H1 (cell line): ENCODE data around the gene AMT. TPM values are rescaled to one million over a fixed set of nuclear protein-coding genes. Genes with fewer than 3 reads are reported as not detected.
A peak's percentile ranks its signal among the peaks of the same experiment; 100 is the strongest.

Source experiments
- CTCF ChIA-PET: fragments of 300-600 bp; sonication (Branson Sonifier 250); formaldehyde crosslinking; loops from one replicate; lab custom pipeline; 2021; ENCODE audit not compliant: partially characterized antibody; lab: Charles Lee
- POLR2A ChIA-PET: fragments of 300-600 bp; sonication (Branson Sonifier 250); formaldehyde crosslinking; loops from one replicate; lab custom pipeline; 2021; ENCODE audit warnings: inconsistent platforms; ENCODE audit not compliant: partially characterized antibody; lab: Charles Lee
- DNase-seq, 2 experiments: peaks; one replicate each; pipeline versions ENCODE4 v3.0.0 to v3.0.0-alpha.2; 2010 to 2022; ENCODE audit warnings: low spot score in 2 of 2, low read depth in 1 of 2, mixed read lengths in 1 of 2
- FAIRE-seq: peaks from 2 replicates; lab custom pipeline; 2011; peaks lifted over from hg19 to GRCh38; lab: Jason Lieb, UNC
- H2AFZ ChIP-seq: 2 replicates; pipeline ENCODE4 v1.8.1; 2012; ENCODE audit warnings: low read length, inconsistent platforms
- H2AK5ac ChIP-seq: 2 replicates; pipeline ENCODE4 v1.6.1; 2013; ENCODE audit warnings: low read depth, low read length
- H2BK120ac ChIP-seq: replicated peaks from 2 replicates; pipeline ENCODE3; 2013; ENCODE audit warnings: low read depth, low read length, inconsistent platforms
- H2BK12ac ChIP-seq: 2 replicates; pipeline ENCODE4 v1.6.1; 2013; ENCODE audit warnings: low read depth, low read length
- H2BK15ac ChIP-seq: 2 replicates; pipeline ENCODE4 v1.6.1; 2013; ENCODE audit warnings: low read length
- H2BK20ac ChIP-seq: 2 replicates; pipeline ENCODE4 v1.6.1; 2013; ENCODE audit warnings: low read length
- H2BK5ac ChIP-seq: 2 replicates; pipeline ENCODE4 v1.6.1; 2013; ENCODE audit warnings: low read depth, low read length
- H3K14ac ChIP-seq: 2 replicates; pipeline ENCODE4 v1.6.1; 2013; ENCODE audit warnings: inconsistent platforms; ENCODE audit not compliant: insufficient read length
- H3K18ac ChIP-seq: 2 replicates; pipeline ENCODE4 v1.6.1; 2013; ENCODE audit warnings: low read length; ENCODE audit errors: extremely low read depth
- H3K23ac ChIP-seq: 2 replicates; pipeline ENCODE4 v1.6.1; 2013; ENCODE audit warnings: inconsistent platforms; ENCODE audit not compliant: insufficient read length
- H3K23me2 ChIP-seq: 2 replicates; pipeline ENCODE4 v1.6.1; 2013; ENCODE audit warnings: low read depth, low read length
- H3K27ac ChIP-seq: 2 replicates; pipeline ENCODE4 v1.6.1; 2011; ENCODE audit warnings: low read depth, low read length, inconsistent platforms
- H3K27me3 ChIP-seq, 4 experiments: replicated peaks in 1 of 4; 1 replicate in 1 of 4; 2 replicates in 3 of 4; pipeline versions ENCODE4 v1.6.1 to v1.8.1; 2011 to 2013; ENCODE audit warnings: low read length in 3 of 4, mild to moderate bottlenecking in 3 of 4, inconsistent platforms in 2 of 4, mixed read lengths in 2 of 4, moderate library complexity in 1 of 4; ENCODE audit not compliant: control insufficient read depth in 3 of 4, insufficient read depth in 3 of 4; ENCODE audit errors: extremely low read depth in 1 of 4
- H3K36me3 ChIP-seq, 4 experiments: 2 replicates each; pipeline versions ENCODE4 v1.6.1 to v1.8.1; 2011 to 2013; ENCODE audit warnings: mild to moderate bottlenecking in 4 of 4, low read length in 3 of 4, moderate library complexity in 2 of 4, control low read depth in 1 of 4, inconsistent platforms in 1 of 4; ENCODE audit not compliant: insufficient read depth in 4 of 4, control insufficient read depth in 2 of 4
- H3K4ac ChIP-seq: replicated peaks from 2 replicates; pipeline ENCODE3; 2013; ENCODE audit warnings: low read length, low read depth, mixed read lengths, inconsistent platforms; ENCODE audit not compliant: insufficient read length
- H3K4me1 ChIP-seq, 4 experiments: replicated peaks in 1 of 4; 1 replicate in 1 of 4; 2 replicates in 3 of 4; pipeline versions ENCODE4 v1.6.1 to v1.8.1; 2011 to 2013; ENCODE audit warnings: low read length in 3 of 4, inconsistent platforms in 2 of 4, mixed read lengths in 1 of 4; ENCODE audit not compliant: insufficient read depth in 4 of 4, control insufficient read depth in 3 of 4
- H3K4me2 ChIP-seq, 2 experiments: 2 replicates each; pipeline versions ENCODE4 v1.6.1 to v1.8.1; 2011 to 2013; ENCODE audit warnings: low read depth in 2 of 2, low read length in 2 of 2, control low read depth in 1 of 2, inconsistent platforms in 1 of 2, mild to moderate bottlenecking in 1 of 2; ENCODE audit not compliant: insufficient read depth in 1 of 2
- H3K4me3 ChIP-seq, 4 experiments: fragments of 200-600, 300-600 bp in 1 of 4; sonication (generic), shearing (Covaris generic), sonication (Bioruptor Twin) in 1 of 4; 2 replicates each; pipeline versions ENCODE4 v1.5.1 to v1.8.1; 2011 to 2016; ENCODE audit warnings: low read length in 4 of 4, low read depth in 3 of 4, control low read depth in 2 of 4, inconsistent platforms in 2 of 4, mild to moderate bottlenecking in 2 of 4, mixed read lengths in 1 of 4, moderate library complexity in 1 of 4; ENCODE audit not compliant: insufficient read depth in 2 of 4; ENCODE audit errors: extremely low read depth in 1 of 4
- H3K56ac ChIP-seq: replicated peaks from 2 replicates; pipeline ENCODE3; 2013; ENCODE audit warnings: low read depth, mild to moderate bottlenecking, mixed read lengths, low read length, inconsistent platforms; ENCODE audit not compliant: insufficient read length
- H3K79me1 ChIP-seq: 2 replicates; pipeline ENCODE4 v1.6.1; 2013; ENCODE audit warnings: low read depth, low read length, control low read depth
- H3K79me2 ChIP-seq, 2 experiments: 2 replicates each; pipeline versions ENCODE4 v1.6.1 to v1.8.1; 2012 to 2013; ENCODE audit warnings: low read length in 2 of 2, mild to moderate bottlenecking in 2 of 2, inconsistent platforms in 1 of 2; ENCODE audit not compliant: insufficient read depth in 2 of 2, control insufficient read depth in 1 of 2
- H3K9ac ChIP-seq, 4 experiments: replicated peaks in 1 of 4; 1 replicate in 1 of 4; 2 replicates in 3 of 4; pipeline versions ENCODE4 v1.6.1 to v1.8.1; 2011 to 2013; ENCODE audit warnings: low read depth in 3 of 4, low read length in 3 of 4, control low read depth in 2 of 4, mild to moderate bottlenecking in 2 of 4, moderate library complexity in 2 of 4, inconsistent platforms in 1 of 4; ENCODE audit errors: extremely low read depth in 1 of 4
- H3K9me3 ChIP-seq, 2 experiments: 2 replicates each; pipeline versions ENCODE4 v1.6.1 to v1.8.1; 2012 to 2013; ENCODE audit warnings: mild to moderate bottlenecking in 2 of 2, moderate library complexity in 2 of 2, control low read depth in 1 of 2, inconsistent platforms in 1 of 2, low read depth in 1 of 2, low read length in 1 of 2, mixed read lengths in 1 of 2; ENCODE audit not compliant: insufficient read depth in 2 of 2
- H4K20me1 ChIP-seq, 2 experiments: replicated peaks in 1 of 2; 2 replicates each; pipeline versions ENCODE3 to v1.8.1; 2011 to 2013; ENCODE audit warnings: inconsistent platforms in 2 of 2, low read length in 2 of 2, mild to moderate bottlenecking in 1 of 2; ENCODE audit not compliant: insufficient read depth in 2 of 2, control insufficient read depth in 1 of 2
- H4K5ac ChIP-seq: 2 replicates; pipeline ENCODE4 v1.6.1; 2013; ENCODE audit warnings: low read length, low read depth, mixed read lengths, inconsistent platforms; ENCODE audit not compliant: insufficient read length
- H4K8ac ChIP-seq: 2 replicates; pipeline ENCODE4 v1.8.0; 2013; ENCODE audit warnings: mild to moderate bottlenecking, moderate library complexity, low read length, inconsistent platforms; ENCODE audit not compliant: insufficient read depth; ENCODE audit errors: extremely low read depth
- H4K91ac ChIP-seq: replicated peaks from 2 replicates; pipeline ENCODE3; 2013; ENCODE audit warnings: low read length, mixed read lengths, inconsistent platforms; ENCODE audit not compliant: insufficient read length
- ASH2L ChIP-seq: fragments of 200-600, 300-600 bp; sonication (generic); IDR thresholded peaks from one replicate; pipeline ENCODE4 v1.7.1; 2017; ENCODE audit warnings: low read length
- CTBP2 ChIP-seq: IDR thresholded peaks from 2 replicates; pipeline ENCODE4 v1.7.0; 2011; ENCODE audit warnings: borderline replicate concordance, mild to moderate bottlenecking, moderate library complexity, mixed read lengths, low read length; ENCODE audit not compliant: insufficient read depth, insufficient read length
- EZH2 ChIP-seq: fragments of 200-600 bp; sonication (generic); IDR thresholded peaks from 2 replicates; pipeline ENCODE4 v1.7.1; 2012; ENCODE audit warnings: low read depth, mild to moderate bottlenecking, moderate library complexity, low read length, inconsistent platforms; ENCODE audit not compliant: severe bottlenecking
- FOSL1 ChIP-seq: IDR thresholded peaks from 2 replicates; pipeline ENCODE4 v1.6.1; 2011; ENCODE audit warnings: mild to moderate bottlenecking, low read depth, low read length, moderate library complexity; ENCODE audit not compliant: insufficient read depth
- GABPA ChIP-seq: IDR thresholded peaks from 2 replicates; pipeline ENCODE4 v1.6.1; 2011; ENCODE audit warnings: mild to moderate bottlenecking, low read length, moderate library complexity, borderline replicate concordance; ENCODE audit not compliant: insufficient read depth
- HDAC6 ChIP-seq: IDR thresholded peaks from one replicate; pipeline ENCODE4 v1.7.1; 2012; ENCODE audit warnings: low read depth, mild to moderate bottlenecking, inconsistent platforms, low read length, moderate library complexity
- JUND ChIP-seq: IDR thresholded peaks from 2 replicates; pipeline ENCODE4 v1.6.1; 2011; ENCODE audit warnings: mild to moderate bottlenecking, improper control_type of control experiment, low read length
- SP1 ChIP-seq: IDR thresholded peaks from 2 replicates; pipeline ENCODE4 v1.6.1; 2011; ENCODE audit warnings: low read depth, low read length
- TAF1 ChIP-seq: IDR thresholded peaks from 2 replicates; pipeline ENCODE4 v1.6.1; 2011; ENCODE audit warnings: mild to moderate bottlenecking, low read depth, low read length
- TAF7 ChIP-seq: optimal IDR thresholded peaks from 2 replicates; pipeline ENCODE3; 2011; ENCODE audit warnings: low read depth, mild to moderate bottlenecking, inconsistent platforms, low read length, moderate library complexity, borderline replicate concordance
- TCF12 ChIP-seq: IDR thresholded peaks from 2 replicates; pipeline ENCODE4 v1.6.1; 2011; ENCODE audit warnings: low read depth, mild to moderate bottlenecking, low read length
- WGBS, 2 experiments: shearing (Covaris generic) in 1 of 2; methylation state at CpG; one replicate each; pipeline versions ENCODE4 v1.1.6 to v1.1.7; 2013 to 2015; ENCODE audit warnings: low lambda C conversion rate in 2 of 2, mixed read lengths in 2 of 2, inconsistent platforms in 1 of 2, low coverage in 1 of 2, missing lambda C conversion rate in 1 of 2; ENCODE audit not compliant: insufficient replicate concordance in 2 of 2, insufficient coverage in 1 of 2, insufficient read length in 1 of 2; ENCODE audit errors: extremely low coverage in 1 of 2, missing lambda C conversion rate in 1 of 2; 5-methylcytosine and 5-hydroxymethylcytosine counted together
- polyA plus RNA-seq, 7 experiments: library from polyadenylated mRNA; depleted of rRNA in 3 of 7; stranded (reverse) in 5 of 7; unstranded in 2 of 7; fragments of >200 nt in 5 of 7; fragments of 200-250 nt in 2 of 7; gene quantifications; 1 replicate in 5 of 7; 2 replicates in 1 of 7; 4 replicates in 1 of 7; pipeline versions ENCODE4 v1.2.1 to v1.2.3, GENCODE V29; 2011 to 2013; ENCODE audit warnings: missing spikeins in 2 of 7, mixed read lengths in 2 of 7
- total RNA-seq: library from RNA; stranded (reverse); fragmentation: NEBNext Ultra II Directional; extraction: Animal tissue kit (Norgen Biotek cat#: 25700); gene quantifications from 2 replicates; pipeline ENCODE4 v1.2.1, GENCODE V29; 2021

Gene AMT
- total and polyA plus RNA-seq, 2 of the 8 experiments (the other 6 are each of a cell fraction or from before 2014, with no cell fraction given): 46.5 to 92.4 TPM

GRCh38 chr3:49469936-49470713, 47.9 kb upstream of the AMT start, which contains the start of gene DAG1:
TSS of gene DAG1 (plus strand) at chr3:49470267. CDS start at chr3:49510535, 40,268 bp downstream.
- CTCF ChIA-PET: interaction anchor here (0.8 to 5.1 kb wide), 7 partner anchors 10 to 111 kb away, joined by 3 to 32 read pairs (median 6); no protein-coding TSS in a partner anchor
- peak within 1 kb of the TSS; percentile 98 for H2BK12ac ChIP-seq
- FAIRE-seq (no peak), DNase-seq (peak; percentile 87 to 98)
- peak within 1 kb of the TSS; percentile 94 for H3K18ac ChIP-seq
- peak within 1 kb of the TSS; percentile 35; the same call in 1 of the 2 replicates for H2AFZ ChIP-seq
- H3K27me3 ChIP-seq: no peaks in the 10 kb centered on the region
- H3K14ac ChIP-seq: peak within 1 kb of the TSS; percentile 68
- peak within 1 kb of the TSS; percentile 90; the same call in 1 of the 2 replicates for H2BK20ac ChIP-seq
- H2BK120ac ChIP-seq: peak within 1 kb of the TSS; percentile 96
- peak within 1 kb of the TSS; percentile 81; the same call in 1 of the 2 replicates for H4K8ac ChIP-seq
- H4K20me1 ChIP-seq: peaks cover 4 to 7% of the 10 kb centered on the region in 2 experiments
- peak within 1 kb of the TSS; percentile 98 for H2BK15ac ChIP-seq
- H3K23ac ChIP-seq: peak within 1 kb of the TSS; percentile 34
- peak within 1 kb of the TSS; percentile 98; the same call in 1 of the 2 replicates for H2AK5ac ChIP-seq
- peak within 1 kb of the TSS; percentile 100 for H4K91ac ChIP-seq
- H3K56ac ChIP-seq: peak within 1 kb of the TSS; percentile 85
- H2BK5ac ChIP-seq: peak within 1 kb of the TSS; percentile 99
- H3K4me1 ChIP-seq: peaks cover 6 to 19% (median 13%) of the 10 kb centered on the region in 4 experiments
- 1% methylated on average over 57 of the region's 108 CpGs; no CpG with 5 or more reads in 1 of the 2 experiments for WGBS, 2 experiments
- POLR2A ChIA-PET: interaction anchor here (0.6 to 9.1 kb wide), 32 partner anchors 8 to 463 kb away, joined by 3 to 205 read pairs (median 6); partner anchors contain the start of genes AMT, C3orf62, GPX1 and LAMB2
- peak within 1 kb of the TSS; percentile 94 for H4K5ac ChIP-seq
- H3K27ac ChIP-seq: peak within 1 kb of the TSS; percentile 92
- no peaks in the 10 kb centered on the region for H3K36me3 ChIP-seq
- peak within 1 kb of the TSS; percentile 79 for H3K4ac ChIP-seq
- H3K9ac ChIP-seq: peak within 1 kb of the TSS; percentile 79 to 85 (median 82)
- H3K9me3 ChIP-seq: no peaks in the 10 kb centered on the region
- peaks cover 17 to 41% of the 10 kb centered on the region in 2 experiments for H3K79me2 ChIP-seq
- H3K4me3 ChIP-seq: peak within 1 kb of the TSS; percentile 74 to 94 (median 84)
- H3K23me2 ChIP-seq: peaks cover 12% of the 10 kb centered on the region; the same call in 1 of the 2 replicates
- H3K79me1 ChIP-seq: no peaks in the 10 kb centered on the region
- peak within 1 kb of the TSS; percentile 88 to 90 for H3K4me2 ChIP-seq
- TF ChIP-seq TAF1 (peak; percentile 72), TCF12 (no peak), EZH2 (no peak), ASH2L (peak; percentile 16), TAF7 (no peak), GABPA (no peak), SP1 (peak; percentile 33; the same call in 1 of the 2 replicates), HDAC6 (no peak), JUND (no peak), FOSL1 (no peak), CTBP2 (no peak)
